WTC11 (cell line): ENCODE data around the gene TNIK. TPM values are rescaled to one million over a fixed set of nuclear protein-coding genes. Genes with fewer than 3 reads are reported as not detected.

ENCODE experiments used
- ATAC-seq: fragments of 200-7000 bp; cut with Tn5 transposase; 2 replicates; pipeline ENCODE4 v1.10.0; 2021; ENCODE audit warnings: mild to moderate bottlenecking, moderate library complexity
- CTCF ChIA-PET: fragments of 300-600 bp; sonication (Branson Sonifier 250); formaldehyde crosslinking; loops from one replicate; lab custom pipeline; 2021; ENCODE audit warnings: antibody characterized with exemption; lab: Charles Lee
- POLR2A ChIA-PET: fragments of 350-600 bp; sonication (Branson Sonifier 250); formaldehyde crosslinking; loops from one replicate; lab custom pipeline; 2021; ENCODE audit warnings: antibody characterized with exemption; lab: Charles Lee
- DNase-seq: peaks from one replicate; pipeline ENCODE4 v3.0.0; 2021; ENCODE audit warnings: low spot score
- H3K27ac Mint-ChIP-seq: 2 replicates; pipeline ENCODE4 v1.8.0; 2021; ENCODE audit warnings: mixed read lengths
- H3K27me3 Mint-ChIP-seq: 2 replicates; pipeline ENCODE4 v1.8.0; 2021; ENCODE audit warnings: low read depth, mild to moderate bottlenecking, moderate library complexity, mixed read lengths
- H3K36me3 Mint-ChIP-seq: 2 replicates; pipeline ENCODE4 v1.8.0; 2021; ENCODE audit warnings: mixed read lengths
- H3K4me1 Mint-ChIP-seq: 2 replicates; pipeline ENCODE4 v1.8.0; 2022; ENCODE audit warnings: mixed read lengths
- H3K4me3 Mint-ChIP-seq: 2 replicates; pipeline ENCODE4 v1.8.0; 2021; ENCODE audit warnings: mild to moderate bottlenecking, moderate library complexity, mixed read lengths
- H3K9me3 Mint-ChIP-seq: 2 replicates; pipeline ENCODE4 v1.8.0; 2021; ENCODE audit warnings: mixed read lengths
- EMX1 ChIP-seq: fragments of 250-450 bp; sonication (Bioruptor Pico); IDR thresholded peaks from 2 replicates; pipeline ENCODE4 v1.8.0; 2021; ENCODE audit warnings: mild to moderate bottlenecking
- FOXK1 ChIP-seq: sonication (generic); formaldehyde crosslinking; IDR thresholded peaks from 2 replicates; pipeline ENCODE4 v1.8.0; 2022; ENCODE audit warnings: mild to moderate bottlenecking, moderate library complexity, missing genetic modification reagents
- IRF2 ChIP-seq: sonication (generic); formaldehyde crosslinking; IDR thresholded peaks from 2 replicates; pipeline ENCODE4 v1.8.0; 2022; ENCODE audit warnings: low read depth, missing genetic modification reagents, borderline replicate concordance
- MXD4 ChIP-seq: fragments of 250-450 bp; sonication (Bioruptor Pico); IDR thresholded peaks from 2 replicates; pipeline ENCODE4 v1.8.0; 2021; ENCODE audit warnings: mild to moderate bottlenecking, moderate library complexity, borderline replicate concordance
- PRRX2 ChIP-seq: fragments of 250-450 bp; sonication (Bioruptor Pico); IDR thresholded peaks from 2 replicates; pipeline ENCODE4 v1.8.0; 2021; ENCODE audit warnings: mild to moderate bottlenecking
- RELA ChIP-seq: sonication (generic); formaldehyde crosslinking; IDR thresholded peaks from 2 replicates; pipeline ENCODE4 v1.8.1; 2022; ENCODE audit warnings: missing genetic modification reagents, mild to moderate bottlenecking, borderline replicate concordance
- ZNF219 ChIP-seq: sonication (generic); formaldehyde crosslinking; IDR thresholded peaks from 2 replicates; pipeline ENCODE4 v1.8.0; 2023; ENCODE audit warnings: missing genetic modification reagents, mild to moderate bottlenecking, borderline replicate concordance
- total RNA-seq: library from RNA; stranded (reverse); gene quantifications from 3 replicates; pipeline ENCODE4 v1.2.3, GENCODE V29; 2021
- TF ChIP-seq, protein P1 (sequence below): sonication (generic); formaldehyde crosslinking; conservative IDR thresholded peaks from 2 replicates; pipeline ENCODE4 v1.8.1; 2023; ENCODE audit warnings: mild to moderate bottlenecking, low read depth, missing genetic modification reagents, moderate library complexity
- TF ChIP-seq, protein P2 (sequence below): fragments of 250-450 bp; sonication (Bioruptor Pico); IDR thresholded peaks from 2 replicates; pipeline ENCODE4 v2.1.2; 2022; ENCODE audit warnings: mild to moderate bottlenecking, moderate library complexity
- TF ChIP-seq, protein P3 (sequence below): sonication (generic); formaldehyde crosslinking; IDR thresholded peaks from 2 replicates; pipeline ENCODE4 v1.8.1; 2022; ENCODE audit warnings: missing genetic modification reagents, borderline replicate concordance
- TF ChIP-seq, protein P4 (sequence below): sonication (generic); formaldehyde crosslinking; IDR thresholded peaks from 2 replicates; pipeline ENCODE4 v1.8.0; 2023; ENCODE audit warnings: missing genetic modification reagents, mild to moderate bottlenecking, borderline replicate concordance
- TF ChIP-seq, protein P5 (sequence below): sonication (generic); formaldehyde crosslinking; IDR thresholded peaks from 2 replicates; pipeline ENCODE4 v1.8.0; 2023; ENCODE audit warnings: mild to moderate bottlenecking, missing genetic modification reagents

TNIK gene
- total RNA-seq, 1 experiment from 2014 or later = 50.3 TPM

DNA sequence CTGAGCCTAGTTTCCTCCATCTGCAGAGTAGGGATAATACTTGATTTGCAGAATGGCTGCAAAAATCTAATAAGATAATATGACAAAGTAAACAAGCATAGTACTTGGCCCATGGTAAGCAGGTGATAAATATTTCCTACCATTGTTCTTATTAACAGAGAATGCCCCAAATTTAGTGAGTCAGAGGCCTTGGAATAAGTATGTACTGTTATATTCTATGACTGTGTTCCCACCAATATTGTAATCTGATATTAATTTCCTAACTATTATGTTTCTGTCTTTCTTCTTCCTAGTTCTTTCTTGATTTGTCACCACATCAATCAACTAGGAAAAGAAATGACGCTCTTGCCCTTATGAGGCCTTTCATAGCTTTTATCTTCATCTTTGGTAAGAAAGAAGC is 255.3 kb downstream of the TNIK start (continued):
- TF ChIP-seq, protein P1, sequence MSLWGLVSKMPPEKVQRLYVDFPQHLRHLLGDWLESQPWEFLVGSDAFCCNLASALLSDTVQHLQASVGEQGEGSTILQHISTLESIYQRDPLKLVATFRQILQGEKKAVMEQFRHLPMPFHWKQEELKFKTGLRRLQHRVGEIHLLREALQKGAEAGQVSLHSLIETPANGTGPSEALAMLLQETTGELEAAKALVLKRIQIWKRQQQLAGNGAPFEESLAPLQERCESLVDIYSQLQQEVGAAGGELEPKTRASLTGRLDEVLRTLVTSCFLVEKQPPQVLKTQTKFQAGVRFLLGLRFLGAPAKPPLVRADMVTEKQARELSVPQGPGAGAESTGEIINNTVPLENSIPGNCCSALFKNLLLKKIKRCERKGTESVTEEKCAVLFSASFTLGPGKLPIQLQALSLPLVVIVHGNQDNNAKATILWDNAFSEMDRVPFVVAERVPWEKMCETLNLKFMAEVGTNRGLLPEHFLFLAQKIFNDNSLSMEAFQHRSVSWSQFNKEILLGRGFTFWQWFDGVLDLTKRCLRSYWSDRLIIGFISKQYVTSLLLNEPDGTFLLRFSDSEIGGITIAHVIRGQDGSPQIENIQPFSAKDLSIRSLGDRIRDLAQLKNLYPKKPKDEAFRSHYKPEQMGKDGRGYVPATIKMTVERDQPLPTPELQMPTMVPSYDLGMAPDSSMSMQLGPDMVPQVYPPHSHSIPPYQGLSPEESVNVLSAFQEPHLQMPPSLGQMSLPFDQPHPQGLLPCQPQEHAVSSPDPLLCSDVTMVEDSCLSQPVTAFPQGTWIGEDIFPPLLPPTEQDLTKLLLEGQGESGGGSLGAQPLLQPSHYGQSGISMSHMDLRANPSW (CRISPR knock-in tag) = no peak
- no peak for TF ChIP-seq EMX1
- TF ChIP-seq, protein P2, sequence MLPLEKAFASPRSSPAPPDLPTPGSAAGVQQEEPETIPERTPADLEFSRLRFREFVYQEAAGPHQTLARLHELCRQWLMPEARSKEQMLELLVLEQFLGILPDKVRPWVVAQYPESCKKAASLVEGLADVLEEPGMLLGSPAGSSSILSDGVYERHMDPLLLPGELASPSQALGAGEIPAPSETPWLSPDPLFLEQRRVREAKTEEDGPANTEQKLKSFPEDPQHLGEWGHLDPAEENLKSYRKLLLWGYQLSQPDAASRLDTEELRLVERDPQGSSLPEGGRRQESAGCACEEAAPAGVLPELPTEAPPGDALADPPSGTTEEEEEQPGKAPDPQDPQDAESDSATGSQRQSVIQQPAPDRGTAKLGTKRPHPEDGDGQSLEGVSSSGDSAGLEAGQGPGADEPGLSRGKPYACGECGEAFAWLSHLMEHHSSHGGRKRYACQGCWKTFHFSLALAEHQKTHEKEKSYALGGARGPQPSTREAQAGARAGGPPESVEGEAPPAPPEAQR (CRISPR knock-in tag) = no peak
- TF ChIP-seq, protein P3, sequence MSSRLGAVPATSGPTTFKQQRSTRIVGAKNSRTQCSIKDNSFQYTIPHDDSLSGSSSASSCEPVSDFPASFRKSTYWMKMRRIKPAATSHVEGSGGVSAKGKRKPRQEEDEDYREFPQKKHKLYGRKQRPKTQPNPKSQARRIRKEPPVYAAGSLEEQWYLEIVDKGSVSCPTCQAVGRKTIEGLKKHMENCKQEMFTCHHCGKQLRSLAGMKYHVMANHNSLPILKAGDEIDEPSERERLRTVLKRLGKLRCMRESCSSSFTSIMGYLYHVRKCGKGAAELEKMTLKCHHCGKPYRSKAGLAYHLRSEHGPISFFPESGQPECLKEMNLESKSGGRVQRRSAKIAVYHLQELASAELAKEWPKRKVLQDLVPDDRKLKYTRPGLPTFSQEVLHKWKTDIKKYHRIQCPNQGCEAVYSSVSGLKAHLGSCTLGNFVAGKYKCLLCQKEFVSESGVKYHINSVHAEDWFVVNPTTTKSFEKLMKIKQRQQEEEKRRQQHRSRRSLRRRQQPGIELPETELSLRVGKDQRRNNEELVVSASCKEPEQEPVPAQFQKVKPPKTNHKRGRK (CRISPR knock-in tag) = no peak
- TF ChIP-seq FOXK1 (CRISPR knock-in tag) = no peak
- TF ChIP-seq PRRX2 (CRISPR knock-in tag) = no peak

DNA sequence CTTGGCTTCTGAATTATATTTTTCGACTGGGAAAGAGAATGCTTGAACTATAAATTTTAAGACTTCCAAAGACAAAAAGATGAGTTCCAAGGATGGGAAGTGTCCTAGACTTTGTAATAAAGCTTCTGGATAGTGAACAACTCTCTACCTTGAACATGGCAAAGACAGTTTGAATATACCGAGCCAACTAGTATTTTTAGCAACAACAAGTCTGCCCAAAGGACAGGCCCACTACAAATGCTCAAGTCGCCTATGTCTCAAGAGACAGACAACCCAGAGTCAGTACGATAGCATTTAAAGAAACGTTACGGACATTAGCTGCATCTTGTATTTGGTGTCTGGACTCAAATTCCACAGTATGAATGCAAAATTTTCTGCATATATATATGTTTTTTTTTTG is 258.4 kb downstream of the TNIK start:
- Mint-ChIP-seq H3K9me3 (peaks cover 12% of the 10 kb centered on the region), H3K4me1 (peaks cover 75% of the 10 kb centered on the region), H3K27me3 (no peaks in the 10 kb centered on the region), H3K36me3 (peaks cover 9% of the 10 kb centered on the region), H3K4me3 (no peak overlapping the region), H3K27ac (no peak overlapping the region)
- ATAC-seq = no peak
- ChIA-PET POLR2A (no interaction called here), CTCF (interaction anchor here (0.5 kb wide), 1 partner anchor 320 kb away, joined by 3 read pairs; no protein-coding TSS in a partner anchor)
- no peak for TF ChIP-seq ZNF219 (CRISPR knock-in tag)
- no peak for TF ChIP-seq IRF2 (CRISPR knock-in tag)
- TF ChIP-seq MXD4 (CRISPR knock-in tag) = no peak
- no peak for TF ChIP-seq RELA (CRISPR knock-in tag)
- TF ChIP-seq, protein P4, sequence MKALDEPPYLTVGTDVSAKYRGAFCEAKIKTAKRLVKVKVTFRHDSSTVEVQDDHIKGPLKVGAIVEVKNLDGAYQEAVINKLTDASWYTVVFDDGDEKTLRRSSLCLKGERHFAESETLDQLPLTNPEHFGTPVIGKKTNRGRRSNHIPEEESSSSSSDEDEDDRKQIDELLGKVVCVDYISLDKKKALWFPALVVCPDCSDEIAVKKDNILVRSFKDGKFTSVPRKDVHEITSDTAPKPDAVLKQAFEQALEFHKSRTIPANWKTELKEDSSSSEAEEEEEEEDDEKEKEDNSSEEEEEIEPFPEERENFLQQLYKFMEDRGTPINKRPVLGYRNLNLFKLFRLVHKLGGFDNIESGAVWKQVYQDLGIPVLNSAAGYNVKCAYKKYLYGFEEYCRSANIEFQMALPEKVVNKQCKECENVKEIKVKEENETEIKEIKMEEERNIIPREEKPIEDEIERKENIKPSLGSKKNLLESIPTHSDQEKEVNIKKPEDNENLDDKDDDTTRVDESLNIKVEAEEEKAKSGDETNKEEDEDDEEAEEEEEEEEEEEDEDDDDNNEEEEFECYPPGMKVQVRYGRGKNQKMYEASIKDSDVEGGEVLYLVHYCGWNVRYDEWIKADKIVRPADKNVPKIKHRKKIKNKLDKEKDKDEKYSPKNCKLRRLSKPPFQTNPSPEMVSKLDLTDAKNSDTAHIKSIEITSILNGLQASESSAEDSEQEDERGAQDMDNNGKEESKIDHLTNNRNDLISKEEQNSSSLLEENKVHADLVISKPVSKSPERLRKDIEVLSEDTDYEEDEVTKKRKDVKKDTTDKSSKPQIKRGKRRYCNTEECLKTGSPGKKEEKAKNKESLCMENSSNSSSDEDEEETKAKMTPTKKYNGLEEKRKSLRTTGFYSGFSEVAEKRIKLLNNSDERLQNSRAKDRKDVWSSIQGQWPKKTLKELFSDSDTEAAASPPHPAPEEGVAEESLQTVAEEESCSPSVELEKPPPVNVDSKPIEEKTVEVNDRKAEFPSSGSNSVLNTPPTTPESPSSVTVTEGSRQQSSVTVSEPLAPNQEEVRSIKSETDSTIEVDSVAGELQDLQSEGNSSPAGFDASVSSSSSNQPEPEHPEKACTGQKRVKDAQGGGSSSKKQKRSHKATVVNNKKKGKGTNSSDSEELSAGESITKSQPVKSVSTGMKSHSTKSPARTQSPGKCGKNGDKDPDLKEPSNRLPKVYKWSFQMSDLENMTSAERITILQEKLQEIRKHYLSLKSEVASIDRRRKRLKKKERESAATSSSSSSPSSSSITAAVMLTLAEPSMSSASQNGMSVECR (CRISPR knock-in tag) = no peak
- TF ChIP-seq, protein P5, sequence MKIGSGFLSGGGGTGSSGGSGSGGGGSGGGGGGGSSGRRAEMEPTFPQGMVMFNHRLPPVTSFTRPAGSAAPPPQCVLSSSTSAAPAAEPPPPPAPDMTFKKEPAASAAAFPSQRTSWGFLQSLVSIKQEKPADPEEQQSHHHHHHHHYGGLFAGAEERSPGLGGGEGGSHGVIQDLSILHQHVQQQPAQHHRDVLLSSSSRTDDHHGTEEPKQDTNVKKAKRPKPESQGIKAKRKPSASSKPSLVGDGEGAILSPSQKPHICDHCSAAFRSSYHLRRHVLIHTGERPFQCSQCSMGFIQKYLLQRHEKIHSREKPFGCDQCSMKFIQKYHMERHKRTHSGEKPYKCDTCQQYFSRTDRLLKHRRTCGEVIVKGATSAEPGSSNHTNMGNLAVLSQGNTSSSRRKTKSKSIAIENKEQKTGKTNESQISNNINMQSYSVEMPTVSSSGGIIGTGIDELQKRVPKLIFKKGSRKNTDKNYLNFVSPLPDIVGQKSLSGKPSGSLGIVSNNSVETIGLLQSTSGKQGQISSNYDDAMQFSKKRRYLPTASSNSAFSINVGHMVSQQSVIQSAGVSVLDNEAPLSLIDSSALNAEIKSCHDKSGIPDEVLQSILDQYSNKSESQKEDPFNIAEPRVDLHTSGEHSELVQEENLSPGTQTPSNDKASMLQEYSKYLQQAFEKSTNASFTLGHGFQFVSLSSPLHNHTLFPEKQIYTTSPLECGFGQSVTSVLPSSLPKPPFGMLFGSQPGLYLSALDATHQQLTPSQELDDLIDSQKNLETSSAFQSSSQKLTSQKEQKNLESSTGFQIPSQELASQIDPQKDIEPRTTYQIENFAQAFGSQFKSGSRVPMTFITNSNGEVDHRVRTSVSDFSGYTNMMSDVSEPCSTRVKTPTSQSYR (CRISPR knock-in tag) = no peak
- DNase-seq = no peak
